ENCODE measurements around the gene GOLGA6L9.
A peak's percentile ranks its signal among the peaks of the same experiment; 100 is the strongest.
"Not testable (repeated sequence)": the region's sequence is repeated elsewhere in the genome, so short reads cannot be mapped to it uniquely, and the experiment has no call there.

The GOLGA6L9 gene

GRCh38 chr15:82469381-82469780 lies 39.8 kb downstream of the GOLGA6L9 start:
- not testable (repeated sequence) for DNase-seq

- DNase-seq, result peak; percentile 33
Observed at GRCh38 chr15:82472269-82472982, 42.8 kb downstream of the GOLGA6L9 start.

GRCh38 chr15:82474596-82475325 lies 45.1 kb downstream of the GOLGA6L9 start:
- not testable (repeated sequence) for DNase-seq

GRCh38 chr15:82475345-82475967 lies 45.8 kb downstream of the GOLGA6L9 start:
- not testable (repeated sequence) for DNase-seq

GRCh38 chr15:82476697-82477342 lies 47.2 kb downstream of the GOLGA6L9 start:
- not testable (repeated sequence) for DNase-seq

- DNase-seq, result not testable (repeated sequence)
Observed at GRCh38 chr15:82477343-82478057, 47.9 kb downstream of the GOLGA6L9 start.

Measured in right forelimb (tissue), 1 donor.